Measurements from ENCODE around the gene STXBP3.

Gene STXBP3

DNA sequence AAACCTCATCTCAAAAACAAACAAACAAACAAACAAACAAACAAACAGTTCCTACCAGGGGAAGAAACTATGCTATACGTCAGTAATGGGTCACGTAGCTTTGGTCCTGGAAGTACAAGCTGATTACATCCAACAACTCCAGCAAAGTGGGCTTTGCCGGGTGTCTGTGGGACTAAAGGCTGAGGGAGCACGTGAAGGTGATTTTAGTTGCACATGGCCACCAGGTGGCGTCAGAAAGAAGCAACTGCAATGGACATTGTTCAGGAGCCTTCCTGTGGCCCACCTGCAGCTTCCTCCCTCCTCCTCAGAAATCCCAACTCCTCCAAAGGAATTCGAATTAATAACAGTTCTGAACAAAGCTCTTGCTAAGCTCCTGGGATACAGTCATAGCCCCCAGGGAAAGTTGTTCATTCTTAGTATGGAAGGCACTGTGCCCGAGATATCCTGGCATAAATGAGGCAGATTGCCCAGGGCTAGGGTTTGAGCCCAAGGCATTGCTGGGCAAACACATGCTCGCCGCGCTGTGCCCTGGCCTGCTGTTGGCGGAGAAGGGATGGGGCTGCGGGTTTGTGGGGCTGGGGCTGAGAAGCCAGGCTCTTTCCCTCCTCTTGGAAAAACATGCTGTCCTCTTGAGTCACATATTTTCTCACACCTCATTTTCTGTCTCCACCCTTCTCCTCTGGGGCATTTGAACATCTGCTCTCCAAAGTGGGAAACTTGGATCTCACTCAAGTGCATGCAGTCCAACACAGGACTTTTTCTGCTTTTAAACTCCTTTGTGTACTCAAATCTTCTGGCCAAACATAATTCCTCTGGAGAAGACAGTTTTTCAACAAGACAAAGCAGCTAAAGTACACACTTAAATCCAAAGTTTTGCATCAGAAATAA lies 81.8 kb downstream of the STXBP3 start:
- H3K36me3 ChIP-seq (replicated peaks in 1 of 2; ENCODE audit: control insufficient read depth in 2 of 2, insufficient read depth in 2 of 2, low read length in 2 of 2), result no peaks in the 10 kb centered on the region
- H2AFZ ChIP-seq (ENCODE audit: low read length), result peak overlapping the region; percentile 73
- no peak overlapping the region for H2AK5ac ChIP-seq (ENCODE audit: low read depth, low read length)
- no peak overlapping the region for H3K27ac ChIP-seq (replicated peaks; ENCODE audit: low read length)
- no peak overlapping the region for H4K91ac ChIP-seq (ENCODE audit: low read depth, low read length, poor library complexity)
- peak overlapping the region; percentile 51 for H3K18ac ChIP-seq (ENCODE audit: low read length)
- no peaks in the 10 kb centered on the region for H3K9me3 ChIP-seq (replicated peaks in 1 of 2; ENCODE audit: control insufficient read depth in 2 of 2, insufficient read depth in 1 of 2, low read depth in 1 of 2, low read length in 2 of 2)
- WGBS, 2 donors (ENCODE audit: extremely low coverage in 2 of 2, insufficient read length in 2 of 2, insufficient replicate concordance in 1 of 2), result no CpG with 5 or more reads among the region's 12 CpGs
- no peak overlapping the region for H4K8ac ChIP-seq (ENCODE audit: low read depth, low read length)
- peaks cover 7% of the 10 kb centered on the region in 2 donors for H3K4me1 ChIP-seq (ENCODE audit: control insufficient read depth in 2 of 2, insufficient read depth in 1 of 2, low read depth in 1 of 2, low read length in 2 of 2)
- H3K79me1 ChIP-seq (ENCODE audit: low read depth, low read length), result no peaks in the 10 kb centered on the region
- no peak overlapping the region for H3K4ac ChIP-seq (ENCODE audit: low read length)
- H3K14ac ChIP-seq (ENCODE audit: low read length), result no peak overlapping the region
- H2BK5ac ChIP-seq (ENCODE audit: low read length), result no peak overlapping the region
- H3K4me3 ChIP-seq (ENCODE audit: low read length in 2 of 2), result no peak overlapping the region
- H2BK120ac ChIP-seq (ENCODE audit: low read depth, low read length), result no peak overlapping the region
- peak; percentile 80 for DNase-seq (ENCODE audit: low spot score)
- no peaks in the 10 kb centered on the region for H3K27me3 ChIP-seq (ENCODE audit: control insufficient read depth in 3 of 3, insufficient read depth in 3 of 3, low read depth in 1 of 3, low read length in 3 of 3)
- no peak overlapping the region for H2BK15ac ChIP-seq (ENCODE audit: low read length)
- H3K23ac ChIP-seq (ENCODE audit: low read depth, low read length, poor library complexity), result no peak overlapping the region
- H3K9ac ChIP-seq (ENCODE audit: low read depth, low read length, poor library complexity), result no peak overlapping the region
- no peak overlapping the region for H2BK12ac ChIP-seq (ENCODE audit: low read length)
- no peak overlapping the region for H3K4me2 ChIP-seq (ENCODE audit: insufficient read depth, low read length, poor library complexity, severe bottlenecking)

DNA sequence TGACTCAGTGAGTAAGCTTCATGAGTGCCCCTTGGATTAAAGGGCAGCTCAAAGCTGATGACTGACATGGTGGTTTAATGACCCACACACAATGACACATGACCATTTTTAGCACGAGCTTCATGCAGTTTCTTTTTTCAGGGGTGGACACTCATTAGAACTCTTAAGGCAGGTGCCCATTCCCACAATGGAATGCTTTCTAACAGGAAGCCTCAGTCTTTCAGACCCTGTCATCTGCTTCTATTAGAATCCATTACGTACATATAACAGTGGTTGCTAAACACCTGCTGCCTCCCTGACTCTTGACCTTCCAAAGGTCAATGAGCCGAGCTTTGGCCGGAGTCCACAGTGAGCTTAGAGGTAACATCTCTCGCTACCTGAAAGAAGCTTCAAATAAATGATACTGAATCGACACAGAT lies 83.0 kb downstream of the STXBP3 start:
- H3K18ac ChIP-seq (ENCODE audit: low read length), result no peak overlapping the region
- H3K4me1 ChIP-seq (ENCODE audit: control insufficient read depth in 2 of 2, insufficient read depth in 1 of 2, low read depth in 1 of 2, low read length in 2 of 2), result peaks cover 7% of the 10 kb centered on the region in 2 donors
- H3K9ac ChIP-seq (ENCODE audit: low read depth, low read length, poor library complexity), result no peak overlapping the region
- no peak overlapping the region for H4K8ac ChIP-seq (ENCODE audit: low read depth, low read length)
- no peaks in the 10 kb centered on the region for H3K36me3 ChIP-seq (replicated peaks in 1 of 2; ENCODE audit: control insufficient read depth in 2 of 2, insufficient read depth in 2 of 2, low read length in 2 of 2)
- H2BK15ac ChIP-seq (ENCODE audit: low read length), result no peak overlapping the region
- no peak overlapping the region for H3K4me3 ChIP-seq (ENCODE audit: low read length in 2 of 2)
- no peak overlapping the region for H2AFZ ChIP-seq (ENCODE audit: low read length)
- no peak overlapping the region for H4K91ac ChIP-seq (ENCODE audit: low read depth, low read length, poor library complexity)
- no peak for DNase-seq (ENCODE audit: low spot score)
- no peak overlapping the region for H3K14ac ChIP-seq (ENCODE audit: low read length)
- no peak overlapping the region for H2BK12ac ChIP-seq (ENCODE audit: low read length)
- no peaks in the 10 kb centered on the region for H3K79me1 ChIP-seq (ENCODE audit: low read depth, low read length)
- WGBS, 2 donors (ENCODE audit: extremely low coverage in 2 of 2, insufficient read length in 2 of 2, insufficient replicate concordance in 1 of 2), result no CpG with 5 or more reads among the region's 6 CpGs
- H3K4me2 ChIP-seq (ENCODE audit: insufficient read depth, low read length, poor library complexity, severe bottlenecking), result no peak overlapping the region
- H3K9me3 ChIP-seq (replicated peaks in 1 of 2; ENCODE audit: control insufficient read depth in 2 of 2, insufficient read depth in 1 of 2, low read depth in 1 of 2, low read length in 2 of 2), result no peaks in the 10 kb centered on the region
- H2BK5ac ChIP-seq (ENCODE audit: low read length), result no peak overlapping the region
- H2AK5ac ChIP-seq (ENCODE audit: low read depth, low read length), result no peak overlapping the region
- no peak overlapping the region for H3K27ac ChIP-seq (replicated peaks; ENCODE audit: low read length)
- H3K27me3 ChIP-seq (ENCODE audit: control insufficient read depth in 3 of 3, insufficient read depth in 3 of 3, low read depth in 1 of 3, low read length in 3 of 3), result no peaks in the 10 kb centered on the region
- H3K23ac ChIP-seq (ENCODE audit: low read depth, low read length, poor library complexity), result no peak overlapping the region
- no peak overlapping the region for H3K4ac ChIP-seq (ENCODE audit: low read length)
- H2BK120ac ChIP-seq (ENCODE audit: low read depth, low read length), result no peak overlapping the region

DNA sequence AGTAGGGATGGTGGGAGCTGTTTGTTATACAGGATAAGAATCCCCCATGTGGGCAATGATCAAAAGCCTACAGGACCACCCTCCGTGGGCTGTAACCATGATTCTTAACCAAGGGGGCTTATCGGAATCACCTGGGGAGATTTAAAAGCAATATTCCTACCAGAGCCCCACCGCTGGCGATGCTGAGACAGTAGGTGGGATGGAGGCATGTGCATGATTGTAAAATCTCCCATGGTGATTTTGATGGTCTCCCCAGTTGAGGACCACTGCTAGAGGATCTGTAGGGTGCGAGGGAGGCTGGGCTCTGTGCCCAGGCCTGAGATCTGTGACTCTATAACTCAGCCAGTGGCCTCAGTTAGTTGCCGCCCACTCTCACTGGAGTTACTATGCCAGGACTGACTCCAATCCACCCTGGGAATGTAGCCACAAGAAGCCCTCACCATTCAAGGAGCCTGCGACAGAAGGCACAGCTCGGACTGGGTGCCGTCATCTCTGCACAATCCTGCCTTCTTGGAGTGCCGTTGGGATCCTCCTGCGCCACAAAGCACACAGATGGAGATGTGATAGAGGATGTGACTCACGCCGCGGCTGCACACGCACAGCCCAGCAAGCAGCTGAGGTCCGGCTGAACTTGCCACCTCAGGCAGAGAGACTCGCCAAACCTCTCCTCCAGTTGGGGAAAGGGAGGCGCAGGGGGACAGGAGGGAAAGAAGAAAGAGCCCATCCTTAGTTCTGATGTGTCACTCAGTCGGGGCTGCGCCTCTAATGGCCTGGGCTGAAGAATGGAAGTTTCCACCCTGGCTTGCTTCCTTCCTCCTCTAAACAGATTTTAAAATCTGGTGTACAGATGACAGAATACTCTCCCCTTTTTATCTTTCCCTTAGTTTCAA lies 83.9 kb downstream of the STXBP3 start:
- H2AFZ ChIP-seq (ENCODE audit: low read length), result peak overlapping the region; percentile 87
- peaks cover 7% of the 10 kb centered on the region in 2 donors for H3K4me1 ChIP-seq (ENCODE audit: control insufficient read depth in 2 of 2, insufficient read depth in 1 of 2, low read depth in 1 of 2, low read length in 2 of 2)
- H3K4me3 ChIP-seq (ENCODE audit: low read length in 2 of 2), result no peak overlapping the region
- H3K27ac ChIP-seq (replicated peaks; ENCODE audit: low read length), result no peak overlapping the region
- H3K23ac ChIP-seq (ENCODE audit: low read depth, low read length, poor library complexity), result peak overlapping the region; percentile 11
- H3K9me3 ChIP-seq (replicated peaks in 1 of 2; ENCODE audit: control insufficient read depth in 2 of 2, insufficient read depth in 1 of 2, low read depth in 1 of 2, low read length in 2 of 2), result no peaks in the 10 kb centered on the region
- H3K9ac ChIP-seq (ENCODE audit: low read depth, low read length, poor library complexity), result no peak overlapping the region
- peak overlapping the region; percentile 92 for H4K8ac ChIP-seq (ENCODE audit: low read depth, low read length)
- H3K14ac ChIP-seq (ENCODE audit: low read length), result no peak overlapping the region
- H3K4me2 ChIP-seq (ENCODE audit: insufficient read depth, low read length, poor library complexity, severe bottlenecking), result no peak overlapping the region
- H3K27me3 ChIP-seq (ENCODE audit: control insufficient read depth in 3 of 3, insufficient read depth in 3 of 3, low read depth in 1 of 3, low read length in 3 of 3), result no peaks in the 10 kb centered on the region
- H3K36me3 ChIP-seq (replicated peaks in 1 of 2; ENCODE audit: control insufficient read depth in 2 of 2, insufficient read depth in 2 of 2, low read length in 2 of 2), result no peaks in the 10 kb centered on the region
- no CpG with 5 or more reads among the region's 20 CpGs for WGBS, 2 donors (ENCODE audit: extremely low coverage in 2 of 2, insufficient read length in 2 of 2, insufficient replicate concordance in 1 of 2)
- H2BK5ac ChIP-seq (ENCODE audit: low read length), result peak overlapping the region; percentile 67
- no peaks in the 10 kb centered on the region for H3K79me1 ChIP-seq (ENCODE audit: low read depth, low read length)
- peak overlapping the region; percentile 30 for H3K18ac ChIP-seq (ENCODE audit: low read length)
- no peak for DNase-seq (ENCODE audit: low spot score)
- H2BK12ac ChIP-seq (ENCODE audit: low read length), result no peak overlapping the region
- no peak overlapping the region for H4K91ac ChIP-seq (ENCODE audit: low read depth, low read length, poor library complexity)
- H2BK15ac ChIP-seq (ENCODE audit: low read length), result peak overlapping the region; percentile 43
- H2BK120ac ChIP-seq (ENCODE audit: low read depth, low read length), result no peak overlapping the region
- H3K4ac ChIP-seq (ENCODE audit: low read length), result no peak overlapping the region
- H2AK5ac ChIP-seq (ENCODE audit: low read depth, low read length), result no peak overlapping the region

DNA sequence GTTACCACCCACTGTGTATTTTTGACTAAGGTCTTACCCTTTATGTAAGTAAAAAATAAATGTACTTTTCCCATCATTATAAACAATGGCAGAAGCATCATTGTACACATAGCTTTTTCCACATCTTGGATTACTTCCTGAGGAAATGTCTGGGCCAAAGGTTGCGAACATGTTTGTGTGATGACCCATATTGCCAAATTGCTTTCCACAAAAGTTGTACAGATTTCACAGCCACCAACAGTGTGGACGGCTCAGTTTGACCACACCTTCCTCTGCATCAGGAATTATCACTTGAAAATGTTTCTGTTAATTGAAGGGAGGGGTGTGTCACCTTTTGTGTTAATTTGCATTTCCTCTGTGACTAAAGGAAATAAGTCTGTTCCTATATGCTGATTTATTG lies 84.8 kb downstream of the STXBP3 start:
- Histone ChIP-seq H2AK5ac (ENCODE audit: low read depth, low read length) (no peak overlapping the region), H3K36me3 (replicated peaks in 1 of 2; ENCODE audit: control insufficient read depth in 2 of 2, insufficient read depth in 2 of 2, low read length in 2 of 2) (no peaks in the 10 kb centered on the region), H2AFZ (ENCODE audit: low read length) (no peak overlapping the region), H3K4me3 (ENCODE audit: low read length in 2 of 2) (no peak overlapping the region), H2BK5ac (ENCODE audit: low read length) (no peak overlapping the region), H2BK12ac (ENCODE audit: low read length) (no peak overlapping the region), H3K18ac (ENCODE audit: low read length) (no peak overlapping the region), H3K27me3 (ENCODE audit: control insufficient read depth in 3 of 3, insufficient read depth in 3 of 3, low read depth in 1 of 3, low read length in 3 of 3) (no peaks in the 10 kb centered on the region), H3K4ac (ENCODE audit: low read length) (no peak overlapping the region), H2BK15ac (ENCODE audit: low read length) (no peak overlapping the region), H4K91ac (ENCODE audit: low read depth, low read length, poor library complexity) (no peak overlapping the region), H3K27ac (replicated peaks; ENCODE audit: low read length) (no peak overlapping the region), H3K9ac (ENCODE audit: low read depth, low read length, poor library complexity) (no peak overlapping the region), H3K9me3 (replicated peaks in 1 of 2; ENCODE audit: control insufficient read depth in 2 of 2, insufficient read depth in 1 of 2, low read depth in 1 of 2, low read length in 2 of 2) (no peaks in the 10 kb centered on the region), H3K79me1 (ENCODE audit: low read depth, low read length) (no peaks in the 10 kb centered on the region), H2BK120ac (ENCODE audit: low read depth, low read length) (no peak overlapping the region), H3K4me2 (ENCODE audit: insufficient read depth, low read length, poor library complexity, severe bottlenecking) (no peak overlapping the region), H4K8ac (ENCODE audit: low read depth, low read length) (no peak overlapping the region), H3K4me1 (ENCODE audit: control insufficient read depth in 2 of 2, insufficient read depth in 1 of 2, low read depth in 1 of 2, low read length in 2 of 2) (peaks cover 7% of the 10 kb centered on the region in 2 donors), H3K23ac (ENCODE audit: low read depth, low read length, poor library complexity) (no peak overlapping the region), H3K14ac (ENCODE audit: low read length) (no peak overlapping the region)
- no CpG with 5 or more reads among the region's 2 CpGs for WGBS, 2 donors (ENCODE audit: extremely low coverage in 2 of 2, insufficient read length in 2 of 2, insufficient replicate concordance in 1 of 2)
- DNase-seq (ENCODE audit: low spot score), result no peak
